Measurements from ENCODE around the gene EEF1A1. TPM values are rescaled to one million over a fixed set of nuclear protein-coding genes. Genes with fewer than 3 reads are reported as not detected.

Gene EEF1A1
- total RNA-seq, 1 experiment from 2014 or later, result 12,560 TPM

GRCh38 chr6:73491377-73491776 is 29.5 kb downstream of the EEF1A1 start:
- ATAC-seq, result no peak
- H3K27me3 ChIP-seq (ENCODE audit: insufficient read depth, low read length), result no peaks in the 10 kb centered on the region
- no peak for DNase-seq (ENCODE audit: low read depth, low spot score)
- no peak overlapping the region for H3K4me2 ChIP-seq (ENCODE audit: low read length)
- peaks cover 8% of the 10 kb centered on the region; the same call in 1 of the 2 replicates for H3K79me2 ChIP-seq (ENCODE audit: insufficient read depth, low read length)
- ChIA-PET RAD21 (ENCODE audit: low non-redundant PET in 1 of 2, low total read pairs in 2 of 2, uncharacterized antibody in 2 of 2, unreplicated experiment in 2 of 2) (no interaction called here), CTCF (interaction anchor here (0.9 kb wide), 1 partner anchor 30 kb away, joined by 3 read pairs; the partner anchor contains the start of gene MTO1), POLR2A (interaction anchor here (0.8 kb wide), 1 partner anchor 12 kb away, joined by 3 read pairs; no protein-coding TSS in a partner anchor)
- intact Hi-C loops (cut with micrococcal nuclease), result no loop called here
- no peaks in the 10 kb centered on the region for H4K20me1 ChIP-seq (ENCODE audit: insufficient read depth)
- H3K9me2 ChIP-seq (ENCODE audit: insufficient read depth), result no peaks in the 10 kb centered on the region
- H3K36me3 ChIP-seq (ENCODE audit: control insufficient read depth in 1 of 2, insufficient read depth in 2 of 2, low read length in 2 of 2), result peaks cover 14 to 37% of the 10 kb centered on the region in 2 experiments
- no peaks in the 10 kb centered on the region for H3K4me1 ChIP-seq (ENCODE audit: control insufficient read depth in 1 of 2, insufficient read depth in 2 of 2, low read length in 2 of 2)
- BruUV-seq (replicated peaks), result no TSS peak
- H3K9me3 ChIP-seq (ENCODE audit: control insufficient read depth in 1 of 2, insufficient read depth in 1 of 2, low read depth in 1 of 2, low read length in 2 of 2), result no peaks in the 10 kb centered on the region; a peak in 1 of 4 replicates
- H3K27ac ChIP-seq (ENCODE audit: low read depth, low read length), result no peak overlapping the region
- H3K9ac ChIP-seq (ENCODE audit: low read length), result no peak overlapping the region
- TF ChIP-seq POLR2AphosphoS5 (IDR thresholded peaks at IDR 0.05; ENCODE audit: low read depth, low read length), result no peak
- no peak for TF ChIP-seq CEBPB (IDR thresholded peaks at IDR 0.05; ENCODE audit: low read depth)
- no peak for TF ChIP-seq CTCF (IDR thresholded peaks at IDR 0.05 in 2 of 3, conservative IDR thresholded peaks at IDR 0.05 in 1 of 3; ENCODE audit: borderline replicate concordance in 1 of 3, insufficient read depth in 1 of 3, low read depth in 2 of 3, low read length in 2 of 3)
- TF ChIP-seq SRF (IDR thresholded peaks at IDR 0.05; ENCODE audit: low read depth), result no peak
- no peak for TF ChIP-seq MAX (IDR thresholded peaks at IDR 0.05)
- no peak for TF ChIP-seq FOSL1 (IDR thresholded peaks at IDR 0.05; ENCODE audit: low read depth)
- no peak for TF ChIP-seq ZBTB33 (IDR thresholded peaks at IDR 0.05; ENCODE audit: extremely low read depth, insufficient replicate concordance, low read length)
- TF ChIP-seq JUND (IDR thresholded peaks at IDR 0.05), result no peak
- no peak for TF ChIP-seq RAD21 (IDR thresholded peaks at IDR 0.05; ENCODE audit: low read depth)
- no peak for TF ChIP-seq POLR2A (IDR thresholded peaks at IDR 0.05; ENCODE audit: borderline replicate concordance, extremely low read depth, insufficient read depth, insufficient read length)
- no peak for TF ChIP-seq CBX3 (IDR thresholded peaks at IDR 0.05; ENCODE audit: low read depth)
- no peak for TF ChIP-seq SIN3A (IDR thresholded peaks at IDR 0.05; ENCODE audit: low read depth)
- no peak for TF ChIP-seq EGR1 (IDR thresholded peaks at IDR 0.05; ENCODE audit: low read depth)
- no peak for TF ChIP-seq TCF7L2 (IDR thresholded peaks at IDR 0.05; ENCODE audit: borderline replicate concordance, extremely low read depth, insufficient read depth, insufficient read length)
- no peak overlapping the region for H2AFZ ChIP-seq (ENCODE audit: low read depth, low read length, poor library complexity, severe bottlenecking)
- no peak overlapping the region for H3K4me3 ChIP-seq (replicated peaks in 1 of 2; ENCODE audit: low read depth in 1 of 2, low read length in 2 of 2)
